Adipocyte (in vitro differentiated cells): ENCODE results near the gene RHOA.

Source experiments
- DNase-seq: peaks from one replicate; pipeline ENCODE4 v3.0.0-alpha.2; 2015; ENCODE audit warnings: low read depth
- H3K27me3 ChIP-seq: replicated peaks from 2 replicates; pipeline ENCODE4 v1.7.0; 2013; ENCODE audit warnings: mild to moderate bottlenecking, low read length, moderate library complexity; ENCODE audit not compliant: control insufficient read depth, insufficient read depth
- H3K36me3 ChIP-seq: 2 replicates; pipeline ENCODE4 v1.7.0; 2013; ENCODE audit warnings: low read length, mild to moderate bottlenecking, moderate library complexity; ENCODE audit not compliant: control insufficient read depth, insufficient read depth, severe bottlenecking
- H3K4me1 ChIP-seq: 2 replicates; pipeline ENCODE4 v1.7.0; 2013; ENCODE audit warnings: mild to moderate bottlenecking, low read length, moderate library complexity; ENCODE audit not compliant: control insufficient read depth, insufficient read depth
- H3K4me3 ChIP-seq: 2 replicates; pipeline ENCODE4 v1.7.0; 2013; ENCODE audit warnings: mild to moderate bottlenecking, low read length, moderate library complexity
- H3K9ac ChIP-seq: 2 replicates; pipeline ENCODE4 v1.7.0; 2013; ENCODE audit warnings: mild to moderate bottlenecking, low read length, moderate library complexity
- H3K9me3 ChIP-seq: 2 replicates; pipeline ENCODE4 v1.7.0; 2013; ENCODE audit warnings: mild to moderate bottlenecking, low read length, moderate library complexity; ENCODE audit not compliant: control insufficient read depth

RHOA gene

DNA sequence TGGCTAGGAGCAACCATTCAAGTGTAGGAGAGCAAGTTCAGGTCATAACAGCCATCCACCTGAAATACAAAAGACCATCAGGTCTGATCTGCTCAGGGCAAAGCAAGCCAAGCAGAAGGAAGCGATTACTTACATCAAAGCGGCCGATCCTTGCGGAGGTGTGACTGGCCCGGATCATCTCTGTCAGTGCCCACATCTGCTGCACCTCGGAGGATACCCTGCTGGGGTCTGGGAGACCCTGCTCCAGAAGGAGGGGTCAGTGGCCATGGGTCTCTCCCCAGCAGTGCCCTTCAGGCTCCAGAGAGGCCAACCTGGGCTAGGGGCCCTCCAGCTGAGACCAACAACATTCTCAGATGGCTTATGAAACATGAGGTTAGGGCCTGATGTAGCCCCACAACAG lies 13.0 kb upstream of the RHOA start:
- peaks cover 13% of the 10 kb centered on the region for H3K36me3 ChIP-seq
- no peak overlapping the region for H3K4me3 ChIP-seq
- H3K27me3 ChIP-seq, result no peaks in the 10 kb centered on the region
- peaks cover 30% of the 10 kb centered on the region for H3K4me1 ChIP-seq
- H3K9me3 ChIP-seq, result no peaks in the 10 kb centered on the region
- no peak overlapping the region for H3K9ac ChIP-seq
- DNase-seq, result no peak

DNA sequence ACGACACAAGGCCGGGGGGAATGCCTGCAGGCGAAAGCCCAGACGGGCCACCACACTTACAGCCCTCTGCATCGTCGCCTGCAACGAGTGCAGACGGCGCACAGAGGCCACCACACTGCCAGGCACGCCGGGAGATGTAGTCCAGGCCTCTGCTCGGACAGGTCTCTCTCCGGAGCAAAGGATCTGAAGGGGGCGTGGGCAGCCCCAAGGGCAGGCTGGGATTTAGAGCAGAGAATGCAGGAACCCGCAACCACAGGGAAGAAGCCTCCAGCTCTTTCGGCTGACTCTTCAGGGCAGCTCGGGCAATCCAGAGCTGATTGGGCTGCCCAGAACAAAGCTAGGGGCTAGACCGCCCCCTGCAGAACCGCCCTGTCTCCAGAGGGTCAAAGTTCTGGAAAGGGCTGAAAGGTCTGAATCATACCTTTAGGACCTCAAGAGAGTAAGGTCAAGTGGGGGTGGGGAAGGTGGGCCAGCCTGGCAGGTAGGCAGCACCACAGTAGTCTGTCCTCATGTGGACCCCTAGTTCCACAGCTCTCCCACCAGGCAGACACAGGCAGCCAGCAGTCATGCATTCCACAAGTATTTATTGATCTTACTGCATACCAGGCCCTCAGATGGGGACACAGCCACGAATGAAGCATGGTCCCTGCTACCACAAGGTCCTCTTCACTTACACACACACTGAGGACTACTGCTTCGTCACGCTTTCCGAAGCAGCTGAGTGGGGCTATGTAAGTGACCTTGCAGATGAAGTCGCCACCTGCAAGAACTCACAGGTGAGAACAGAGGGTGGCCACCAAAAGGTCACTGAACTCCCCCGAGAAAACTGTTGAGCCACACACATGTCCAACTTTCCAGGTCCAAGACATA lies 10.8 kb upstream of the RHOA start, which contains the start of gene AMT:
AMT (minus strand) TSS at position 95 of the 870 bp plus-strand sequence; CDS start at position 72, 23 bp downstream.
- Histone ChIP-seq H3K4me3 (no peak within 1 kb of the TSS), H3K27me3 (no peaks in the 10 kb centered on the region), H3K36me3 (peaks cover 13% of the 10 kb centered on the region), H3K4me1 (peaks cover 22% of the 10 kb centered on the region), H3K9me3 (no peaks in the 10 kb centered on the region), H3K9ac (no peak within 1 kb of the TSS)
- DNase-seq, result no peak

DNA sequence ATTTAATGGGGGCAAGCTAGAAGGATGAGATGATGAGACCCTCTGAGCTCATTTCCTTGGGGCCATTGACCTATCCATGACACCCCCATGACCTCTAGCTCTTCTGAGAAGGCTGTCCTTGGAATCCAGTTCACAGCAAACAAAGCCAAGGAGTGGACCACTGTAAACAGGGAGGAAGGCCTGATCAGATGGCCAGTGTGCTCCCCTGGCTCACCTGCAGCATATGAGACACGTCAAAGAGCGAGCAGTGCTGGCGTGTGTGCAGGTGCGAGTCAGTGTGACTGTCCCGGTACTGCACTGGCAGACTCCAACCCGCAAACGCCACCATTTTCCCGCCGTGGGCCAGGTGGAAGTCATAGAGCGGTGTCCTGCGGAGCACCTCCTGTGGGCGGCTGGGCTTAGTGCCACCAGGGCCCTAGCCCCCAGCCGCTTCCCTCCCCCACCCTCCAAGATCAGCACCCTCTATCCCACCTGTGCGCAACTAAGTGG lies 10.2 kb upstream of the RHOA start:
- DNase-seq, result no peak
- Histone ChIP-seq H3K4me1 (peaks cover 20% of the 10 kb centered on the region), H3K36me3 (peaks cover 15% of the 10 kb centered on the region), H3K9me3 (no peaks in the 10 kb centered on the region), H3K4me3 (no peak overlapping the region), H3K9ac (no peak overlapping the region), H3K27me3 (no peaks in the 10 kb centered on the region)

DNA sequence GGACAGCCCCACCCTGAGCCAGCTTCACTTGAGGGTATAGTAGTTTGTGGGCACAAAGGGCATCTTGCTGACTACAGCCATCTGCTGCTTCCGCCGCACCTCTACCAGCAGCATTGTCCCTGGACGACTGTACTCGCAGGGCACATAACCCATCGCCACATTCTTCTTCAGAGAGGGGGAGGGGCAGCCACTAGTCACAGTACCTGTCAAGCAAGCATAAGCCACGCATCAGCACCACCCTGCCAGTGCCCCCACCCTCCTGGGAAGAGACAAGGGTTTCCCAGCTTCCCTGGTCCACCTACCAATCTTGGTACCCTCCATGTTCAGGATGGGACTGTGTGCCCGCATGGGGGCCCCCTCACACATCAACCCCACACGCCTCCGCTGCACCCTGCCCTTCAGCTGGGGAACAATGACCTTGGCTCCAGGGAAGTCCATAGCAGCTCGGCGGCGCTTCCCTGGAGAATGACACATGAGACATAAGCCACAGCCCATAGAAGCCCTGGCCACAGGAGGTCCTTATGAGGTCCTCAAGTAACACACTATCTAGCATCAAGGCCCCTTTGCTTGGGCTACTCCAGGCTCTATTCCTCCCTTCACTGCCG lies 5.8 kb upstream of the RHOA start:
- Histone ChIP-seq H3K4me1 (peaks cover 29% of the 10 kb centered on the region), H3K9me3 (no peaks in the 10 kb centered on the region), H3K36me3 (peaks cover 25% of the 10 kb centered on the region), H3K9ac (no peak overlapping the region), H3K27me3 (no peaks in the 10 kb centered on the region), H3K4me3 (no peak overlapping the region)
- no peak for DNase-seq

DNA sequence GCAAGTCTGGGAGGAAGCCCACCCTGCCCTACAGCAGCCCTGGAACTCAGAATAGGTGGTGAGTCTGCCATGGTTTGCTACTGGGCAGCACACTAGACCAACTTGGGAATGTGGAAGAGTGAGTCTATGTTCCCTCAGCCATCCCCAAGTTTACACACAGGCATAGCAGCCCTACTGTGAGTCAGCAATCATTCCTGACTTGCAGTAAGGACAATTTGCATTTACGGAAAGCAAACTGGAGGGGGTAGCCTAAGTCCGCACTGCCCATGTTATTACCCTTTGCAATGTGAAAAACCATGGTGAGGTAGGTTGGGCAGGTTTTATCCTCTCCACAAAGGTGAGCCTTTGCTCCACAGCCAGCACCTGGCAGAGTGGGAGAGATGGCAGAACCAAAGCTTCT lies 5.1 kb upstream of the RHOA start:
- no peak for DNase-seq
- H3K9me3 ChIP-seq, result no peaks in the 10 kb centered on the region
- H3K9ac ChIP-seq, result no peak overlapping the region
- H3K27me3 ChIP-seq, result no peaks in the 10 kb centered on the region
- H3K4me3 ChIP-seq, result no peak overlapping the region
- peaks cover 28% of the 10 kb centered on the region for H3K4me1 ChIP-seq
- H3K36me3 ChIP-seq, result peaks cover 25% of the 10 kb centered on the region

DNA sequence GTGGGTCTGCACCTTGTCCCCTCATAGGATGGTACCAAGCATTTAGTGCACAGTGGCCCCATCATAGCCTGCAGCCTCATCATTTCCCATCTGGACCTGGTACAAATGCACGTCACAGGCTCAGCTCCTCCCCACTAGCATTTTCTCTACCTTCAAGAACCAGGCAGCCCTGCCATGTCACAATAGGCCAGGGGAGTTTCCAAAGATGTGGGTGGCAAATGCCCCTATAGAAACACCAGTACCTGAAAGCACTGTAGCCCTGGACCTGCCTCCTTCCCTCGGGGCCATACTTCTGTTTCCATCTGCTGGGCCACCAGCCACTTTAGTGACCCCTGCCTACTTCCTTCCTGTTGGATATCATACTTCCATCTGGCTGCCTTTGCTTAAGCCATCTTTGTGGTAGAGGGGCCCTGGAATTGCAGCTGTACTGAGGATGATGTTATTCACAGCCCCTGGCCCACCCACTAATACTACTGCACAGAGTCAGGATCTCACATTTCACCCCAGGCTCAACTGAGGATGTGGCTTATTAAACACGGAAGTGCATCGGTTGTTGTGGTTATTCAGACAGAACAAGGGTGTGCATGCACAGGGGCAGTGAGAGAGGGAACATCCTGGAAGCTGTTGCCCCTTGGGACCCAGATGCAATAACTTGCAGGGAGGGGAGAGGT lies 4.3 kb upstream of the RHOA start:
- H3K27me3 ChIP-seq, result no peaks in the 10 kb centered on the region
- H3K9ac ChIP-seq, result no peak overlapping the region
- H3K9me3 ChIP-seq, result no peaks in the 10 kb centered on the region
- H3K36me3 ChIP-seq, result peaks cover 25% of the 10 kb centered on the region
- DNase-seq, result no peak
- H3K4me3 ChIP-seq, result no peak overlapping the region
- peaks cover 21% of the 10 kb centered on the region for H3K4me1 ChIP-seq

DNA sequence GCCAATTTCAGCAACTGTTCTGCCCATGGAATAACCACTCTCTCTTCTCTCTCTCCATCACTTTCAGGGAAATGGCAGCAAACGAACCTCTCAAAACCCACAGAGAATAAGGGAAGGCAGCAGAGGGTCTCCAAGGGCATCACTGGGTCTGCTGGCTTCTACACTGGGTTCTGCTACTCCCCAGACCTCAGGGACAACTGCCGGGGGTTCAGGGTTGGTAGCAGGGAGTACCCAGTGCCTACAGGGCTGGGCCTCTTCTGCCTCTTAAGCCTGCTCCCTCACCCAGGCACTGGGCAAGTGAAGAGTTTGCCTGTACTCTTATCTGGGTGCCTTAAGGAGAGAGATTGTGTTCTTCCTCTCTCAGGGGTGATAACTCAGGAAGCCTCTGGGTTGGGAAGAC lies 3.0 kb upstream of the RHOA start:
- DNase-seq, result no peak
- H3K27me3 ChIP-seq, result no peaks in the 10 kb centered on the region
- H3K36me3 ChIP-seq, result peaks cover 25% of the 10 kb centered on the region
- no peak overlapping the region for H3K9ac ChIP-seq
- peaks cover 23% of the 10 kb centered on the region for H3K4me1 ChIP-seq
- H3K4me3 ChIP-seq, result no peak overlapping the region
- no peaks in the 10 kb centered on the region for H3K9me3 ChIP-seq

DNA sequence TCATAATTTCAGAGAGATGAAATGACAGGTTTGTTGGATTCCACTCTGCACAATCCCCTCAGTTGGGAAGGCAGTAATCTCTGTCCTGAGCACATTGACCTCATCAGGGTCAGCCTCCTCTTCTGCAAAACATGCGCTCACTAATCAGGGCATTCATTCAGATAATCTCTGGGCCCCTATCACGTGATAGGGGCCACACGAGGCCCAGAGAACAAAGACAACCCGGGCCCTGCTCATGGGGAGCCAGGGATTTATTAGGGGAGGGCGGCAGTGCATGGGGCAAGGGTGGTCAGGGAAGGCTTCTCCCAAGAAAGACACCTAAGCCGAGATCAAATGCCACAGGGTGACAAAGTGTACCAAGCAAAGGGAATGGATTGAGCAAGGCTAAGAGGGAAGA lies 1.6 kb upstream of the RHOA start:
- Histone ChIP-seq H3K4me1 (peaks cover 31% of the 10 kb centered on the region), H3K9ac (peak overlapping the region; percentile 97), H3K4me3 (peak overlapping the region; percentile 84), H3K9me3 (no peaks in the 10 kb centered on the region), H3K27me3 (no peaks in the 10 kb centered on the region), H3K36me3 (peaks cover 25% of the 10 kb centered on the region)
- DNase-seq, result no peak

DNA sequence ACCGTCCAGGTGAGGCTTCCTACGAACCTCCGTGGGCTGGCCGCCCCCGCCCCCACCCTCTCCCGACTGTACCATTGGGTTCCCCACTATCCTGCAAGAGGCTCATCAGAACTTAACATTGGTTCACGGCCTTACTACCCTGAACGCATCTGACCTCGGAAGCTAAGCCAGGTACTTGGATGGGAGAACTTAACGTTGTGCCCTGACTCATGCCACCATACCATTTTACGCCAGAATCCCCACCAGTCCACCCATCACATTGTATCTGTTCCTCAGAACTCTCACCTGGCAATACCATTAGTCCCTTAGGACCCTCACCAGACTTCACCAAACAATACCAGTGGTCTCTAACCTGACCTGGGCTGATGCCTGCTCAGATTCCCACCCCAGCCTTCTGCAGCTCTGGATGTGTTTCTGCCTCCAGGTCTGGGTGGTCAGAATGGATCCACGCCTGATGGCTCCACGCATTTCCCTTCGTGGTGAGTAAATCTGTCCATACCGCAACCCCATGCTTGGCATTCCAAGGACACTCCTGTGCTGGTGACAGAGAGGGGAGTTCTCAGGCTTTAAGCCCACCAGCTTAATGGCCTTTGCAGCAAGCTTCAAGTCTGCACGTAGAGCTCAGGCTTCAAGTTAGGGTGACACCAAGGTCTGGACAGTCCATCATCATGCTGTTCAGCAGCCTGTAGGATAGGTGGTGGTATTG lies 1.0 kb upstream of the RHOA start:
- DNase-seq, result no peak
- Histone ChIP-seq H3K36me3 (peaks cover 25% of the 10 kb centered on the region), H3K4me3 (peak overlapping the region; percentile 84), H3K9me3 (no peaks in the 10 kb centered on the region), H3K4me1 (peaks cover 36% of the 10 kb centered on the region), H3K9ac (peak overlapping the region; percentile 97), H3K27me3 (no peaks in the 10 kb centered on the region)

DNA sequence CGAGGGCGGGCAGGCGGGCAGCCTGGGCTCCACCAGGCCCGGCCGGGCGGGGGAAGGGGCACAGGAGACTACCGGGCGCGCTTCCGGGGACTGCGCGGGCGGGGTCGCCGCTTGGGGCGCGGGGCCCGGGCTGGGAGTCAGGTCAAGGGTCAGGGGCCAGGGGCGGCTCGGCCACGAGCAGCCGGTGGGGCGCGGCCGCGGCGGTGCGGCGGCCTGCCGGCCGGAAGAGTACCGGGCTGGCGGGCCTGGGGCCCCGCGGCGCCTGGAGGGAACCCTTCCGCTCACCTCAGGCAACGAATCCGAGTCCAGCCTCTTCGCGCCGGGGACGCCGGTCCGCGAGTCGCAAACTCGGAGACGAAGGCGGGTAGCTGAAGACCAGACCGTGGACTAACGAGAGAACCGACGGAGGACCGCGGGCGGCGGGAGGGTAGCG lies 225 bp downstream of the RHOA start:
- Histone ChIP-seq H3K27me3 (no peaks in the 10 kb centered on the region), H3K9ac (peak overlapping the region; percentile 98), H3K36me3 (peaks cover 20% of the 10 kb centered on the region), H3K4me3 (peak overlapping the region; percentile 96), H3K9me3 (no peaks in the 10 kb centered on the region), H3K4me1 (peaks cover 48% of the 10 kb centered on the region)
- no peak for DNase-seq
